ENCODE data around the gene PIEZO1. TPM values are rescaled to one million over a fixed set of nuclear protein-coding genes. Genes with fewer than 3 reads are reported as not detected.
A peak's percentile ranks its signal among the peaks of the same experiment; 100 is the strongest.

Gene PIEZO1
- total and polyA plus RNA-seq, 9 of the 15 experiments (the other 6 are each of a cell fraction or from before 2014, with no cell fraction given) = 3.6 to 432 (median 131) TPM

DNA sequence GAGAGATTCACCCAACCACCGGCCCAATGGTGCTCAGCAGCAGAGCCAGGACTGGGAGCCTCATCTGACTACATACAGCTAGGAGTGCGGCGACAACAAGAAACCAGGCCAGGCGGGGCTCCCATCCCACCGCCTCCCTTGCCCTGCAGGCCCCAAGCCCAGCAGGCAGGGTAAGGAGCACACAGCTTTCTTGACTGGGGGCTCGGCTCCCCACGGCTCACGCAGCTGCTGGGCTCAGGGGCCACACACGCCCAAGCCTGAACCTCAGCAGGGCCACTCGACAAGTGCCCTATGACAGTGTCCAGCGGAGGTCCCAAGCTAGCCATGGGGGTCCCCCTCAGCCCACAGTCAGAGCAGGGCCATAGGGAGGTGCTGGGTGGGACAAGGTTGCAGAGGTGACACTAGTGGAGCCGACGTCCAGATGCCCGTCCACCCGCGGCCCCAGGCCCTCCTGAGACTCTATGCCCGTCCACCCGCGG lies 13.7 kb downstream of the PIEZO1 start (continued):
- TF ChIP-seq, protein P1, sequence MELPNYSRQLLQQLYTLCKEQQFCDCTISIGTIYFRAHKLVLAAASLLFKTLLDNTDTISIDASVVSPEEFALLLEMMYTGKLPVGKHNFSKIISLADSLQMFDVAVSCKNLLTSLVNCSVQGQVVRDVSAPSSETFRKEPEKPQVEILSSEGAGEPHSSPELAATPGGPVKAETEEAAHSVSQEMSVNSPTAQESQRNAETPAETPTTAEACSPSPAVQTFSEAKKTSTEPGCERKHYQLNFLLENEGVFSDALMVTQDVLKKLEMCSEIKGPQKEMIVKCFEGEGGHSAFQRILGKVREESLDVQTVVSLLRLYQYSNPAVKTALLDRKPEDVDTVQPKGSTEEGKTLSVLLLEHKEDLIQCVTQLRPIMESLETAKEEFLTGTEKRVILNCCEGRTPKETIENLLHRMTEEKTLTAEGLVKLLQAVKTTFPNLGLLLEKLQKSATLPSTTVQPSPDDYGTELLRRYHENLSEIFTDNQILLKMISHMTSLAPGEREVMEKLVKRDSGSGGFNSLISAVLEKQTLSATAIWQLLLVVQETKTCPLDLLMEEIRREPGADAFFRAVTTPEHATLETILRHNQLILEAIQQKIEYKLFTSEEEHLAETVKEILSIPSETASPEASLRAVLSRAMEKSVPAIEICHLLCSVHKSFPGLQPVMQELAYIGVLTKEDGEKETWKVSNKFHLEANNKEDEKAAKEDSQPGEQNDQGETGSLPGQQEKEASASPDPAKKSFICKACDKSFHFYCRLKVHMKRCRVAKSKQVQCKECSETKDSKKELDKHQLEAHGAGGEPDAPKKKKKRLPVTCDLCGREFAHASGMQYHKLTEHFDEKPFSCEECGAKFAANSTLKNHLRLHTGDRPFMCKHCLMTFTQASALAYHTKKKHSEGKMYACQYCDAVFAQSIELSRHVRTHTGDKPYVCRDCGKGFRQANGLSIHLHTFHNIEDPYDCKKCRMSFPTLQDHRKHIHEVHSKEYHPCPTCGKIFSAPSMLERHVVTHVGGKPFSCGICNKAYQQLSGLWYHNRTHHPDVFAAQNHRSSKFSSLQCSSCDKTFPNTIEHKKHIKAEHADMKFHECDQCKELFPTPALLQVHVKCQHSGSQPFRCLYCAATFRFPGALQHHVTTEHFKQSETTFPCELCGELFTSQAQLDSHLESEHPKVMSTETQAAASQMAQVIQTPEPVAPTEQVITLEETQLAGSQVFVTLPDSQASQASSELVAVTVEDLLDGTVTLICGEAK (IDR thresholded peaks at IDR 0.05) = peak; percentile 49; the same call in 1 of the 2 replicates
- TF ChIP-seq, protein P1 (CRISPR knock-in tag; IDR thresholded peaks at IDR 0.05) = no peak
- TF ChIP-seq ELF2 (CRISPR knock-in tag; IDR thresholded peaks at IDR 0.05) = peak; percentile 39; the same call in 1 of the 2 replicates
- TF ChIP-seq YBX1 (IDR thresholded peaks at IDR 0.05) = no peak
- TF ChIP-seq FOXA3 (CRISPR knock-in tag; conservative IDR thresholded peaks at IDR 0.05 in 1 of 2, IDR thresholded peaks at IDR 0.05 in 1 of 2) = no peak
- no peak for TF ChIP-seq NCOA2 (IDR thresholded peaks at IDR 0.05; ENCODE audit: partially characterized antibody in 2 of 2)
- 0 out of 2 replicates have a peak, but pooled peaks have one; percentile 47 for TF ChIP-seq KAT7 (CRISPR knock-in tag; IDR thresholded peaks at IDR 0.05; ENCODE audit: borderline replicate concordance)
- peak; percentile 8 for TF ChIP-seq HMGN3 (IDR thresholded peaks at IDR 0.05; ENCODE audit: borderline replicate concordance, extremely low read depth, insufficient read length, low read depth, low read length)
- TF ChIP-seq, protein P2, sequence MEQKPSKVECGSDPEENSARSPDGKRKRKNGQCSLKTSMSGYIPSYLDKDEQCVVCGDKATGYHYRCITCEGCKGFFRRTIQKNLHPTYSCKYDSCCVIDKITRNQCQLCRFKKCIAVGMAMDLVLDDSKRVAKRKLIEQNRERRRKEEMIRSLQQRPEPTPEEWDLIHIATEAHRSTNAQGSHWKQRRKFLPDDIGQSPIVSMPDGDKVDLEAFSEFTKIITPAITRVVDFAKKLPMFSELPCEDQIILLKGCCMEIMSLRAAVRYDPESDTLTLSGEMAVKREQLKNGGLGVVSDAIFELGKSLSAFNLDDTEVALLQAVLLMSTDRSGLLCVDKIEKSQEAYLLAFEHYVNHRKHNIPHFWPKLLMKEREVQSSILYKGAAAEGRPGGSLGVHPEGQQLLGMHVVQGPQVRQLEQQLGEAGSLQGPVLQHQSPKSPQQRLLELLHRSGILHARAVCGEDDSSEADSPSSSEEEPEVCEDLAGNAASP (IDR thresholded peaks at IDR 0.05) = no peak
- TF ChIP-seq U2AF2 (optimal IDR thresholded peaks at IDR 0.05; ENCODE audit: low read depth, low read length) = no peak
- TF ChIP-seq RBBP5 (IDR thresholded peaks at IDR 0.05; ENCODE audit: borderline replicate concordance, insufficient read depth, low read length, poor library complexity, severe bottlenecking) = peak; percentile 21
- TF ChIP-seq SREBF2 (CRISPR knock-in tag; IDR thresholded peaks at IDR 0.05) = peak; percentile 72; the same call in 1 of the 2 replicates
- no peak for TF ChIP-seq EP400 (IDR thresholded peaks at IDR 0.05)
- peak; percentile 7; the same call in 1 of the 2 replicates for TF ChIP-seq E2F3 (CRISPR knock-in tag; IDR thresholded peaks at IDR 0.05)
- 0 out of 2 replicates have a peak, but pooled peaks have one; percentile 25 for TF ChIP-seq HDGF (IDR thresholded peaks at IDR 0.05)
- TF ChIP-seq ZNF740 (CRISPR knock-in tag; IDR thresholded peaks at IDR 0.05) = peak; percentile 80
- no peak for TF ChIP-seq ZNF740 (tag; IDR thresholded peaks at IDR 0.05)
- TF ChIP-seq NFRKB (IDR thresholded peaks at IDR 0.05; ENCODE audit: low read depth) = peak; percentile 61; the same call in 1 of the 2 replicates
